HL-60/S4 (cell line): Measurements from ENCODE around the gene PLAAT1.

Experiments
- in situ Hi-C: fragments of 300-500 bp; cut with MboI; formaldehyde crosslinking; loops from 2 replicates; pipeline ENCODE4 v1.14.3; 2022; ENCODE audit warnings: low sequenced_read_pairs

Gene PLAAT1

GRCh38 chr3:193250492-193250891 lies 9.5 kb downstream of the PLAAT1 start:
- in situ Hi-C loops: no loop called here

- in situ Hi-C loops: no loop called here
Observed at GRCh38 chr3:193253986-193254660, 13.1 kb downstream of the PLAAT1 start.

- in situ Hi-C loops: no loop called here
Observed at GRCh38 chr3:193261970-193262369, 20.9 kb downstream of the PLAAT1 start.

- in situ Hi-C loops: no loop called here
Observed at GRCh38 chr3:193262707-193263106, 21.7 kb downstream of the PLAAT1 start.

- in situ Hi-C loops: no loop called here
Observed at GRCh38 chr3:193269343-193270028, 28.5 kb downstream of the PLAAT1 start.

- in situ Hi-C loops: no loop called here
Observed at GRCh38 chr3:193270451-193270850, 29.4 kb downstream of the PLAAT1 start.

- in situ Hi-C loops: no loop called here
Observed at GRCh38 chr3:193271101-193271840, 30.2 kb downstream of the PLAAT1 start.

GRCh38 chr3:193292386-193292785 lies 51.4 kb downstream of the PLAAT1 start:
- in situ Hi-C loops: no loop called here

- in situ Hi-C loops: no loop called here
Observed at GRCh38 chr3:193295985-193296384, 55.0 kb downstream of the PLAAT1 start.

- in situ Hi-C loops: no loop called here
Observed at GRCh38 chr3:193297421-193297820, 56.4 kb downstream of the PLAAT1 start.

GRCh38 chr3:193301433-193301832 lies 60.4 kb downstream of the PLAAT1 start:
- in situ Hi-C loops: no loop called here

- in situ Hi-C loops: no loop called here
Observed at GRCh38 chr3:193305356-193305755, 64.3 kb downstream of the PLAAT1 start.

- in situ Hi-C loops: no loop called here
Observed at GRCh38 chr3:193310914-193311723, 70.1 kb downstream of the PLAAT1 start.

- in situ Hi-C loops: no loop called here
Observed at GRCh38 chr3:193313061-193313958, 72.3 kb downstream of the PLAAT1 start.

- in situ Hi-C loops: no loop called here
Observed at GRCh38 chr3:193314161-193314560, 73.1 kb downstream of the PLAAT1 start.

- in situ Hi-C loops: no loop called here
Observed at GRCh38 chr3:193317682-193318300, 76.8 kb downstream of the PLAAT1 start.
